Glutamatergic neuron (in vitro differentiated cells): Measurements from ENCODE around the gene IGFALS. TPM values are rescaled to one million over a fixed set of nuclear protein-coding genes. Genes with fewer than 3 reads are reported as not detected.

Source experiments
- DNase-seq: peaks from one replicate; pipeline ENCODE4 v3.0.0; 2022
- H3K27ac Mint-ChIP-seq: one replicate; pipeline ENCODE4 v1.8.0; 2020; ENCODE audit warnings: mild to moderate bottlenecking, mixed read lengths, inconsistent platforms; ENCODE audit not compliant: unreplicated experiment
- H3K27me3 Mint-ChIP-seq: one replicate; pipeline ENCODE4 v1.8.0; 2020; ENCODE audit warnings: mild to moderate bottlenecking, moderate library complexity, mixed read lengths, inconsistent platforms; ENCODE audit not compliant: unreplicated experiment
- H3K36me3 Mint-ChIP-seq: one replicate; pipeline ENCODE4 v1.8.0; 2020; ENCODE audit warnings: mild to moderate bottlenecking, mixed read lengths, inconsistent platforms; ENCODE audit not compliant: unreplicated experiment
- H3K4me1 Mint-ChIP-seq: one replicate; pipeline ENCODE4 v1.8.0; 2020; ENCODE audit warnings: mild to moderate bottlenecking, low read depth, mixed read lengths, inconsistent platforms; ENCODE audit not compliant: unreplicated experiment
- H3K4me3 Mint-ChIP-seq: one replicate; pipeline ENCODE4 v1.8.0; 2020; ENCODE audit warnings: mild to moderate bottlenecking, mixed read lengths, inconsistent platforms; ENCODE audit not compliant: unreplicated experiment
- H3K9me3 Mint-ChIP-seq: one replicate; pipeline ENCODE4 v1.8.0; 2020; ENCODE audit warnings: mild to moderate bottlenecking, moderate library complexity, mixed read lengths, inconsistent platforms; ENCODE audit not compliant: unreplicated experiment
- CTCF ChIP-seq: fragments of 200-600 bp; sonication (generic); IDR thresholded peaks from one replicate; pipeline ENCODE4 v1.5.0; 2021; ENCODE audit not compliant: partially characterized antibody, unreplicated experiment
- total RNA-seq: library from RNA; stranded (reverse); fragmentation: NEBNext Ultra II Directional; extraction: Animal tissue kit (Norgen Biotek cat#: 25700); gene quantifications from one replicate; pipeline ENCODE4 v1.2.1, GENCODE V29; 2021; ENCODE audit not compliant: unreplicated experiment

The IGFALS gene
- total RNA-seq, 1 donor from 2014 or later, result 0.39 TPM

- H3K27ac Mint-ChIP-seq, result no peak overlapping the region
- peak; percentile 70 for DNase-seq
- TF ChIP-seq CTCF, result no peak
- H3K4me1 Mint-ChIP-seq, result peaks cover 18% of the 10 kb centered on the region
- no peaks in the 10 kb centered on the region for H3K36me3 Mint-ChIP-seq
- H3K9me3 Mint-ChIP-seq, result peaks cover 9% of the 10 kb centered on the region
- peak overlapping the region; percentile 90 for H3K4me3 Mint-ChIP-seq
- peaks cover 2% of the 10 kb centered on the region for H3K27me3 Mint-ChIP-seq
Measured at GRCh38 chr16:1825864-1826690, 32.6 kb upstream of the IGFALS start.

- peaks cover 16% of the 10 kb centered on the region for H3K4me1 Mint-ChIP-seq
- H3K36me3 Mint-ChIP-seq, result no peaks in the 10 kb centered on the region
- H3K4me3 Mint-ChIP-seq, result peak overlapping the region; percentile 90
- TF ChIP-seq CTCF, result no peak
- peaks cover 2% of the 10 kb centered on the region for H3K27me3 Mint-ChIP-seq
- no peak overlapping the region for H3K27ac Mint-ChIP-seq
- peaks cover 9% of the 10 kb centered on the region for H3K9me3 Mint-ChIP-seq
- no peak for DNase-seq
Measured at GRCh38 chr16:1825381-1825863, 31.9 kb upstream of the IGFALS start.

- Mint-ChIP-seq H3K27me3 (peaks cover 2% of the 10 kb centered on the region), H3K36me3 (no peaks in the 10 kb centered on the region), H3K4me1 (peaks cover 15% of the 10 kb centered on the region), H3K9me3 (peaks cover 9% of the 10 kb centered on the region), H3K27ac (peak overlapping the region; percentile 84), H3K4me3 (peak overlapping the region; percentile 58)
- no peak for TF ChIP-seq CTCF
- DNase-seq, result peak; percentile 69
Measured at GRCh38 chr16:1823821-1824220, 30.3 kb upstream of the IGFALS start.

- Mint-ChIP-seq H3K4me1 (peaks cover 11% of the 10 kb centered on the region), H3K27me3 (peaks cover 2% of the 10 kb centered on the region), H3K4me3 (no peak overlapping the region), H3K9me3 (peaks cover 9% of the 10 kb centered on the region), H3K27ac (no peak overlapping the region), H3K36me3 (no peaks in the 10 kb centered on the region)
- TF ChIP-seq CTCF, result no peak
- DNase-seq, result no peak
Measured at GRCh38 chr16:1822801-1823200, 29.3 kb upstream of the IGFALS start.
